SK-N-SH treated with all-trans-retinoic acid at 6 μM for 48 hours (cell line): ENCODE measurements around the gene RAMP1.

Source experiments
- BACH2 ChIP-seq: fragments of 250-450 bp; sonication (Bioruptor Pico); IDR thresholded peaks from 2 replicates; pipeline ENCODE4 v1.9.0; 2021; ENCODE audit warnings: mild to moderate bottlenecking, borderline replicate concordance
- GLIS3 ChIP-seq: fragments of 250-450 bp; sonication (Bioruptor Pico); IDR thresholded peaks from 2 replicates; pipeline ENCODE4 v1.5.0; 2020; ENCODE audit warnings: mild to moderate bottlenecking, moderate library complexity
- OSR1 ChIP-seq: fragments of 250-450 bp; sonication (Bioruptor Pico); IDR thresholded peaks from 2 replicates; pipeline ENCODE4 v1.8.0; 2022; ENCODE audit warnings: moderate library complexity, mild to moderate bottlenecking, inconsistent platforms
- RARB ChIP-seq: fragments of 250-450 bp; sonication (Bioruptor Pico); IDR thresholded peaks from 2 replicates; pipeline ENCODE4 v1.8.0; 2021; ENCODE audit warnings: mild to moderate bottlenecking, moderate library complexity
- SNAI2 ChIP-seq: fragments of 250-450 bp; sonication (Bioruptor Pico); IDR thresholded peaks from 2 replicates; pipeline ENCODE4 v1.5.0; 2020; ENCODE audit warnings: mild to moderate bottlenecking, moderate library complexity
- TCF4 ChIP-seq: fragments of 250-450 bp; sonication (Bioruptor Pico); IDR thresholded peaks from 2 replicates; pipeline ENCODE4 v1.8.0; 2021; ENCODE audit warnings: mild to moderate bottlenecking, moderate library complexity, borderline replicate concordance
- TOX ChIP-seq: fragments of 250-450 bp; sonication (Bioruptor Pico); IDR thresholded peaks from 2 replicates; pipeline ENCODE4 v1.8.0; 2021; ENCODE audit warnings: mild to moderate bottlenecking, moderate library complexity, borderline replicate concordance
- ZC3H10 ChIP-seq: fragments of 250-450 bp; sonication (Bioruptor Pico); IDR thresholded peaks from 2 replicates; pipeline ENCODE4 v1.5.1; 2021; ENCODE audit warnings: mild to moderate bottlenecking, moderate library complexity
- ZFP3 ChIP-seq: fragments of 250-450 bp; sonication (Bioruptor Pico); IDR thresholded peaks from 2 replicates; pipeline ENCODE4 v1.5.0; 2020; ENCODE audit warnings: mild to moderate bottlenecking, moderate library complexity
- ZNF8 ChIP-seq: fragments of 450-650 bp; formaldehyde crosslinking; IDR thresholded peaks from 2 replicates; pipeline ENCODE4 v1.5.0; 2020; ENCODE audit warnings: mild to moderate bottlenecking, moderate library complexity
- TF ChIP-seq, protein P1 (sequence below): fragments of 250-450 bp; sonication (Bioruptor Pico); IDR thresholded peaks from 2 replicates; pipeline ENCODE4 v1.5.1; 2020; ENCODE audit warnings: low read depth, mild to moderate bottlenecking, moderate library complexity
- TF ChIP-seq, protein P2 (sequence below): fragments of 250-450 bp; sonication (Bioruptor Pico); IDR thresholded peaks from 2 replicates; pipeline ENCODE4 v1.8.0; 2020; ENCODE audit warnings: mild to moderate bottlenecking, moderate library complexity, borderline replicate concordance

DNA sequence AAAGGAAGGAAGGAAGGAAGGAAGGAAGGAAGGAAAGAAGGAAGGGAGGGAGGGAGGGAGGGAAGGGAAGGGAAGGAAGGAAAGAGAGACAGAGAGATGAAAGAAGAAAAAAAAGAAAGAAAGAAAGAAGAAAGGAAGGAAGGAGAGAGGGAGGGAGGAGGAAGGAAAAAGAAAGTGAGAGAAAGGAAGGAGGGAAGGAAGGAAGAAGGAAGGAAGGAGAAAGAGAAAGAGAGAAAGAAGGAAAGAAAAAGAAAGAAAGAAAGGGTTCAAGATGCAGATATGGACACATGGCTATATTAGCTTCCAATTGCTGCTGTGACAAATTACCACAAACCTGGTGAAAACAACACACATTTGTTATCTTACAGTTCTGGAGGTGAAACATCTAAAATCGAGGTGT, 87.0 kb downstream of the RAMP1 start:
- TF ChIP-seq, protein P1, sequence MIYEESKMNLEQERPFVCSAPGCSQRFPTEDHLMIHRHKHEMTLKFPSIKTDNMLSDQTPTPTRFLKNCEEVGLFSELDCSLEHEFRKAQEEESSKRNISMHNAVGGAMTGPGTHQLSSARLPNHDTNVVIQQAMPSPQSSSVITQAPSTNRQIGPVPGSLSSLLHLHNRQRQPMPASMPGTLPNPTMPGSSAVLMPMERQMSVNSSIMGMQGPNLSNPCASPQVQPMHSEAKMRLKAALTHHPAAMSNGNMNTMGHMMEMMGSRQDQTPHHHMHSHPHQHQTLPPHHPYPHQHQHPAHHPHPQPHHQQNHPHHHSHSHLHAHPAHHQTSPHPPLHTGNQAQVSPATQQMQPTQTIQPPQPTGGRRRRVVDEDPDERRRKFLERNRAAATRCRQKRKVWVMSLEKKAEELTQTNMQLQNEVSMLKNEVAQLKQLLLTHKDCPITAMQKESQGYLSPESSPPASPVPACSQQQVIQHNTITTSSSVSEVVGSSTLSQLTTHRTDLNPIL (CRISPR knock-in tag) = no peak
- TF ChIP-seq TCF4 (CRISPR knock-in tag) (no peak), GLIS3 (CRISPR knock-in tag) (no peak), ZNF8 (no peak), OSR1 (no peak), ZC3H10 (CRISPR knock-in tag) (no peak), ZFP3 (no peak), RARB (CRISPR knock-in tag) (no peak), TOX (CRISPR knock-in tag) (no peak), BACH2 (CRISPR knock-in tag) (no peak), SNAI2 (CRISPR knock-in tag) (no peak)
- TF ChIP-seq, protein P2, sequence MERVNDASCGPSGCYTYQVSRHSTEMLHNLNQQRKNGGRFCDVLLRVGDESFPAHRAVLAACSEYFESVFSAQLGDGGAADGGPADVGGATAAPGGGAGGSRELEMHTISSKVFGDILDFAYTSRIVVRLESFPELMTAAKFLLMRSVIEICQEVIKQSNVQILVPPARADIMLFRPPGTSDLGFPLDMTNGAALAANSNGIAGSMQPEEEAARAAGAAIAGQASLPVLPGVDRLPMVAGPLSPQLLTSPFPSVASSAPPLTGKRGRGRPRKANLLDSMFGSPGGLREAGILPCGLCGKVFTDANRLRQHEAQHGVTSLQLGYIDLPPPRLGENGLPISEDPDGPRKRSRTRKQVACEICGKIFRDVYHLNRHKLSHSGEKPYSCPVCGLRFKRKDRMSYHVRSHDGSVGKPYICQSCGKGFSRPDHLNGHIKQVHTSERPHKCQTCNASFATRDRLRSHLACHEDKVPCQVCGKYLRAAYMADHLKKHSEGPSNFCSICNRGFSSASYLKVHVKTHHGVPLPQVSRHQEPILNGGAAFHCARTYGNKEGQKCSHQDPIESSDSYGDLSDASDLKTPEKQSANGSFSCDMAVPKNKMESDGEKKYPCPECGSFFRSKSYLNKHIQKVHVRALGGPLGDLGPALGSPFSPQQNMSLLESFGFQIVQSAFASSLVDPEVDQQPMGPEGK = no peak
